Measurements from ENCODE around the gene CHRM4.
A peak's percentile ranks its signal among the peaks of the same experiment; 100 is the strongest.
"Not testable (repeated sequence)": the region's sequence is repeated elsewhere in the genome, so short reads cannot be mapped to it uniquely, and the experiment has no call there.

The CHRM4 gene

GRCh38 chr11:46381819-46382645, 9.5 kb downstream of the CHRM4 start:
- peak; percentile 31 for DNase-seq

GRCh38 chr11:46381048-46381818, 10.3 kb downstream of the CHRM4 start, which contains the start of gene MDK:
Gene MDK (plus strand): TSS chr11:46381669. CDS start chr11:46382058, 389 bp downstream.
- peak; percentile 43 for DNase-seq

GRCh38 chr11:46380340-46381047, 11.1 kb downstream of the CHRM4 start:
- DNase-seq = peak; percentile 59

- DNase-seq = peak; percentile 24
Measured at GRCh38 chr11:46379482-46380293, 11.9 kb downstream of the CHRM4 start.

- DNase-seq = peak; percentile 15
Measured at GRCh38 chr11:46378811-46379481, 12.6 kb downstream of the CHRM4 start.

DNA sequence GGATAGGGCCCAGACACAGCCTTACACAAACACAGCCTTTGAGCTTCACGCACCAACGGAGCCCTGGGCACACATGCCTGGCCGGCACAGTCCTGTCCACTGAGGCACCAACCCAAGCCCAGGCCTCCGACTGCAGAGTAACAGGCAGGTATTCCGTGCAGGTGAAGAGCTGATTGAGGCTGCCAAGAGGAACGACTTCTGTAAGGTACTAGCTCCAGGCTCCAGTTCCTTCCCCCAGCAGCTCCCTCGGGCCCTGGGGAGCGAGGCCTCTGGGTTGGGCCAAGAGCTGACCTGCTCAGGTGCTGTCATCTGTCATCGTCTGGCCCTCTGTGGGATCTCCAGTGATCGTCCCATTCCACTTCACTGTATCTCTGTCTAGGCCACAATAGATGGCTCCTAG, 13.3 kb downstream of the CHRM4 start:
- DNase-seq = no peak

- DNase-seq = no peak
Measured at GRCh38 chr11:46377831-46378230, 13.7 kb downstream of the CHRM4 start.

- DNase-seq = no peak
Measured at GRCh38 chr11:46377290-46377689, 14.3 kb downstream of the CHRM4 start.

- no peak for DNase-seq
Measured at GRCh38 chr11:46376258-46377050, 15.1 kb downstream of the CHRM4 start.

DNA sequence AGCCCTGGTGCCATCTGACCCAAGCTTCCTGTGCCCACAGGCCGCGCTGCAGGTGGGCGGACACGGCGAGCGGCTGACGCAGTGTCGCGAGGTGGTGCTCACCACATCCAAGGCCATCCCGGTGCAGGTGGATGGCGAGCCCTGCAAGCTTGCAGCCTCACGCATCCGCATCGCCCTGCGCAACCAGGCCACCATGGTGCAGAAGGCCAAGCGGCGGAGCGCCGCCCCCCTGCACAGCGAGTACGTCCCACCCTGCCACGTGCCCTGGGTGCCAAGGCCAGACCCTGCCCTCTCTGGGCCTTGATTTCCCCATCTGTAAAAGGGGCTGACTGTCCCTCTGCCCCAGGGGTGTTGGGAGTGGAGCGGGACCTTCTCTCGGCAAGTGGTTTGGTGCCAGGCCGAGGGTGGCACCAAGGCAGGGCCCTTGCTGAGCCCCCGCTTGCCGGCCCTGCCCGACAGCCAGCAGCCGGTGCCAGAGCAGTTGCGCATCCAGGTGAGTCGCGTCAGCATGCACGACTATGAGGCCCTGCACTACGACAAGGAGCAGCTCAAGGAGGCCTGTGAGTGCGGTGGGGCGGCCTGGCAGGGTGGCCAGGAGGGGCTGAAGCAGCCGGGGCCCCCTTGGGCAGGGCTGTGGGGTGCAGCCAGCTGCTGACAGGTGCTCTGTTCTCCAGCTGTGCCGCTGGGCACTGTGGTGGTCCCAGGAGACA, 16.0 kb downstream of the CHRM4 start:
- no peak for DNase-seq

DNA sequence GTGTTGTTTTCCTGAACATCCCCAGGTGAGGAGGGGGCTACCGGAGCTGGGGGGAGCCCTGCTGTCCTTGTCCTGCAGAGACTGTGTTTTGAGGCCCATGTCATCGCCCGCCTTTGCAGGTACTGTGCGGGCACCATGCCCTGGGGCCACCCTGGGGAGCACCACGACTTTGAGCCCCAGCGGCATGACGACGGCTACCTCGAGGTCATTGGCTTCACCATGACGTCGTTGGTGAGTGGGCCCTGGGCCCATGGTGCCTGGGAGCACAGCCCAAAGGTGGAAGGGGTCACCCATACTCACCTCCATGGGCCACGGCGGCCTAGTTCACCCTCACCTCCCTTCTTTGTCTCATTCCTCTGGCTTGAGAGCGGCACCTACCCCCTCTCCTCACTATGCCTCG, 16.8 kb downstream of the CHRM4 start:
- DNase-seq = no peak

DNA sequence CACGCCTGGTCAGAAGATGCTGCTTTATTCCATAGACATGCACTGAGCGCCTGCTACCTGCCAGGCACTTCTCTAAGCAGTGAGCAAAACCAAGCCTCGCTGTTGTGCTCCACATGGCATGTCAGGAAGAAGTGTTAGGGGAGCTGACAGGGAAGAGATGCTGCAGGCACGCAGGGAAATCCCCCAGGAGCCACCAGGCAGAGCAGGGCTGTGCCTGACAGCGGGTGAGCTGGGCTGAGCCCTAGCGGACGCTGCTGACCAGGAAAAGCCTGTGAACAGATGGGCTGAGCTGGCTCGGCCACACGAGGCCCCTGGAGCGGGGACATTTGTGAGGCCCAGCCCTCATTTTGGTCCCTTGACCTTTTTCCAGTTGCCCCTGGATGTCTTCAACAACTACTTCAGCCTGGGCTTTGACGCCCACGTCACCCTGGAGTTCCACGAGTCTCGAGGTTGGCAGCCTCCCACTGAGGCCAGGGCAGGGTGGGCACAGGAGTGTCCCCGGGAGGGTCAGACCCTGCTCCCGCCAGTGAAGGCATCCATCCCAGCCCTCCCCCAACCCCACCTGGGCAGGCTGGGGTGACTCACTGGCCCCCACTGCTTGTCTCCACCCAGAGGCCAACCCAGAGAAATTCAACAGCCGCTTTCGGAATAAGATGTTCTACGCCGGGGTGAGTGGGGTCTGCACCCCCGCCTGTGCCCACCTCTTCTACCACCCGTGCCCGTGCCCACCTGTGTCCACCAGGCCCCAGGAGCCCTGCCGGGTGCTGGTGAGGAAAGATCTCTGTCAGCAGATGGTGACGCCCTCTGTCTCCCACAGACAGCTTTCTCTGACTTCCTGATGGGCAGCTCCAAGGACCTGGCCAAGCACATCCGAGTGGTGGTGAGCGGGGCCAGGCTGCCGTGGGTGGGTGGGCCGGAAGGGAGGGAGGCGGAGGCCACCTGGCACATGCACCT, 17.5 kb downstream of the CHRM4 start:
- no peak for DNase-seq

GRCh38 chr11:46372501-46372900, 19.1 kb downstream of the CHRM4 start:
- not testable (repeated sequence) for DNase-seq

DNA sequence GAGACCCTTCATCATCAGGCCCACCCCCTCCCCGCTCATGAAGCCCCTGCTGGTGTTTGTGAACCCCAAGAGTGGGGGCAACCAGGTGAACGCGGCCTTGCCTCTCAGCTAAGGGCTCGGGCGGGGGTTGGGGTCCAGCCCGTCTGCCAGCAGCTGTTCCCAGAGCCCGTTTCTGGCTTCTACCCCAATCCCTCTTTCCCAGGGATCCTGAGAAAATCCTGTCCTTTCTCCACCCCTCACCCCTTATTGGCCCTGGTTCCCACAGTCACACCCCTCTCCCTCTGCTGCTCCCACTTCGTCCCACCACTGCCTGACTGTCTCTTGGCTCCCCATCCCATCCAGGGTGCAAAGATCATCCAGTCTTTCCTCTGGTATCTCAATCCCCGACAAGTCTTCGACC, 19.5 kb downstream of the CHRM4 start:
- no peak for DNase-seq

- DNase-seq = not testable (repeated sequence)
Measured at GRCh38 chr11:46371262-46371661, 20.3 kb downstream of the CHRM4 start.

GRCh38 chr11:46370253-46370652, 21.3 kb downstream of the CHRM4 start:
- no peak for DNase-seq

GRCh38 chr11:46369458-46370152, 22.0 kb downstream of the CHRM4 start:
- peak; percentile 87 for DNase-seq

- no peak for DNase-seq
Measured at GRCh38 chr11:46367916-46368267, 23.7 kb downstream of the CHRM4 start.

Measured in hematopoietic multipotent progenitor cell treated with erythropoietin and hydrocortisone succinate and interleukin-3 and kit ligand, for 4 days (in vitro differentiated cells).